Measurements from ENCODE around the gene MYOF.

- TF ChIP-seq POLR2A (IDR thresholded peaks at IDR 0.05; ENCODE audit: low read depth, low read length) (no peak), POLR2AphosphoS5 (IDR thresholded peaks at IDR 0.05; ENCODE audit: low read depth, low read length) (no peak), POU2F2 (IDR thresholded peaks at IDR 0.05; ENCODE audit: low read depth, low read length) (no peak), TAF1 (IDR thresholded peaks at IDR 0.05; ENCODE audit: low read depth, low read length) (no peak), SPI1 (IDR thresholded peaks at IDR 0.05; ENCODE audit: low read depth, low read length) (no peak), PAX5 (IDR thresholded peaks at IDR 0.05; ENCODE audit: insufficient read depth, low read length, severe bottlenecking) (no peak)
Observed at GRCh38 chr10:93300288-93300917, 181.7 kb downstream of the MYOF start.
